ENCODE data around the gene PCGF3. TPM values are rescaled to one million over a fixed set of nuclear protein-coding genes. Genes with fewer than 3 reads are reported as not detected.

The PCGF3 gene
- total RNA-seq, 1 experiment from 2014 or later: 83.9 TPM

- POLR2A ChIA-PET (ENCODE audit: low non-redundant PET): no interaction called here
- CTCF ChIA-PET: no interaction called here
- intact Hi-C loops (cut with micrococcal nuclease; ENCODE audit: unreplicated experiment): no loop called here
- BruUV-seq (replicated peaks): no TSS peak
- TF ChIP-seq CTCF (conservative IDR thresholded peaks at IDR 0.05; ENCODE audit: low read depth, low read length): no peak
- Histone ChIP-seq H3K9me3 (ENCODE audit: low read depth, low read length, poor library complexity, severe bottlenecking) (no peaks in the 10 kb centered on the region), H3K4me3 (ENCODE audit: low read depth, low read length, poor library complexity, severe bottlenecking) (no peak overlapping the region), H3K27me3 (replicated peaks; ENCODE audit: insufficient read depth, low read depth, low read length, poor library complexity) (peaks cover 7% of the 10 kb centered on the region), H3K36me3 (ENCODE audit: insufficient read depth, low read length, poor library complexity, severe bottlenecking) (no peaks in the 10 kb centered on the region), H3K27ac (ENCODE audit: low read depth, low read length, poor library complexity, severe bottlenecking) (no peak overlapping the region), H3K4me1 (ENCODE audit: insufficient read depth, low read length, poor library complexity, severe bottlenecking) (no peaks in the 10 kb centered on the region)
- no peak for DNase-seq (ENCODE audit: low spot score)
These were observed 84.2 kb downstream of the PCGF3 start for GRCh38 chr4:789571-790465.

- no peak overlapping the region for H3K4me3 ChIP-seq (ENCODE audit: low read depth, low read length, poor library complexity, severe bottlenecking)
- H3K4me1 ChIP-seq (ENCODE audit: insufficient read depth, low read length, poor library complexity, severe bottlenecking): no peaks in the 10 kb centered on the region
- no peaks in the 10 kb centered on the region for H3K36me3 ChIP-seq (ENCODE audit: insufficient read depth, low read length, poor library complexity, severe bottlenecking)
- intact Hi-C loops (cut with micrococcal nuclease; ENCODE audit: unreplicated experiment): no loop called here
- no peak for DNase-seq (ENCODE audit: low spot score)
- BruUV-seq (replicated peaks): no TSS peak
- H3K27ac ChIP-seq (ENCODE audit: low read depth, low read length, poor library complexity, severe bottlenecking): no peak overlapping the region
- H3K27me3 ChIP-seq (replicated peaks; ENCODE audit: insufficient read depth, low read depth, low read length, poor library complexity): peaks cover 11% of the 10 kb centered on the region
- no peak for TF ChIP-seq EZH2 (IDR thresholded peaks at IDR 0.05; ENCODE audit: borderline replicate concordance, low read depth, low read length, poor library complexity, severe bottlenecking)
- TF ChIP-seq CTCF (conservative IDR thresholded peaks at IDR 0.05; ENCODE audit: low read depth, low read length): no peak
- no peaks in the 10 kb centered on the region for H3K9me3 ChIP-seq (ENCODE audit: low read depth, low read length, poor library complexity, severe bottlenecking)
- ChIA-PET CTCF (no interaction called here), POLR2A (ENCODE audit: low non-redundant PET) (no interaction called here)
These were observed 84.8 kb downstream of the PCGF3 start for GRCh38 chr4:790466-790820.

- Histone ChIP-seq H3K9me3 (ENCODE audit: low read depth, low read length, poor library complexity, severe bottlenecking) (no peaks in the 10 kb centered on the region), H3K36me3 (ENCODE audit: insufficient read depth, low read length, poor library complexity, severe bottlenecking) (no peaks in the 10 kb centered on the region), H3K4me3 (ENCODE audit: low read depth, low read length, poor library complexity, severe bottlenecking) (no peak overlapping the region), H3K4me1 (ENCODE audit: insufficient read depth, low read length, poor library complexity, severe bottlenecking) (no peaks in the 10 kb centered on the region), H3K27me3 (replicated peaks; ENCODE audit: insufficient read depth, low read depth, low read length, poor library complexity) (peaks cover 11% of the 10 kb centered on the region), H3K27ac (ENCODE audit: low read depth, low read length, poor library complexity, severe bottlenecking) (no peak overlapping the region)
- intact Hi-C loops (cut with micrococcal nuclease; ENCODE audit: unreplicated experiment): no loop called here
- no TSS peak for BruUV-seq (replicated peaks)
- DNase-seq (ENCODE audit: low spot score): no peak
- ChIA-PET CTCF (no interaction called here), POLR2A (ENCODE audit: low non-redundant PET) (no interaction called here)
- no peak for TF ChIP-seq EZH2 (IDR thresholded peaks at IDR 0.05; ENCODE audit: borderline replicate concordance, low read depth, low read length, poor library complexity, severe bottlenecking)
- TF ChIP-seq CTCF (conservative IDR thresholded peaks at IDR 0.05; ENCODE audit: low read depth, low read length): no peak
These were observed 85.7 kb downstream of the PCGF3 start for GRCh38 chr4:791252-791897.

Measured in A673 (cell line).